ENCODE results near the gene LANCL1. TPM values are rescaled to one million over a fixed set of nuclear protein-coding genes. Genes with fewer than 3 reads are reported as not detected.

The LANCL1 gene
- total RNA-seq, 3 donors from 2014 or later: 20.8 to 45.5 (median 28.0) TPM

- Histone ChIP-seq H3K4me1 (ENCODE audit: low read depth) (no peaks in the 10 kb centered on the region), H3K36me3 (ENCODE audit: low read depth) (no peaks in the 10 kb centered on the region), H3K4me3 (no peak overlapping the region), H3K9me3 (no peaks in the 10 kb centered on the region)
- intact Hi-C loops (cut with DNase I, micrococcal nuclease): no loop called here
- no peak for TF ChIP-seq CTCF (IDR thresholded peaks at IDR 0.05)
- peak in 1 of 3 donors; percentile 7 for DNase-seq
- no peak for ATAC-seq
Measured at GRCh38 chr2:210477496-210477895, 937 bp upstream of the LANCL1 start.

DNA sequence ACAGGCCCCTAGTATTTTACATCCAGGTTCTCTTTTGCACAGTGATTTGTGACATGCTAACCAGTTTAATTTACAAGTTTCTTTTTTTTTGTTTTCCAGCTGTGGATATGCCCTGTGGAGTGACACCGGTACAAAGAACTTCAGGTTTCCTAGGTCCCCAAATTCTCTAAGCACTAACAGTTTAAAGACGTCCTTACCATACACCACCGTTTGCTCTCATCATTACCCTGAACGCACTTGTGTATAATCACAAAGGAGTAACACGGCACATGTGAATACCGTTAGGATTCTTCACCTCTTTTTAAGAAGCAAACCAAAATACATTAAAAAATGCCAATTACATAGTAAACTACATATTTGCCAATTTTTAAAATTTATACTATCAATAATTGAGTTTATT is 853 bp downstream of the LANCL1 start:
- no peaks in the 10 kb centered on the region for H3K4me1 ChIP-seq (ENCODE audit: low read depth)
- no peak overlapping the region for H3K4me3 ChIP-seq
- intact Hi-C loops (cut with DNase I, micrococcal nuclease): no loop called here
- TF ChIP-seq CTCF (IDR thresholded peaks at IDR 0.05): no peak
- no peaks in the 10 kb centered on the region for H3K9me3 ChIP-seq
- H3K36me3 ChIP-seq (ENCODE audit: low read depth): no peaks in the 10 kb centered on the region
- DNase-seq (no peak), ATAC-seq (no peak)

- intact Hi-C loops (cut with DNase I, micrococcal nuclease): no loop called here
- no peak for ATAC-seq
- DNase-seq: no peak
- no peaks in the 10 kb centered on the region for H3K36me3 ChIP-seq (ENCODE audit: low read depth)
- no peaks in the 10 kb centered on the region for H3K4me1 ChIP-seq (ENCODE audit: low read depth)
- TF ChIP-seq CTCF (IDR thresholded peaks at IDR 0.05): no peak
- no peak overlapping the region for H3K4me3 ChIP-seq
- no peaks in the 10 kb centered on the region for H3K9me3 ChIP-seq
Measured at GRCh38 chr2:210474776-210475175, 1.8 kb downstream of the LANCL1 start.

DNA sequence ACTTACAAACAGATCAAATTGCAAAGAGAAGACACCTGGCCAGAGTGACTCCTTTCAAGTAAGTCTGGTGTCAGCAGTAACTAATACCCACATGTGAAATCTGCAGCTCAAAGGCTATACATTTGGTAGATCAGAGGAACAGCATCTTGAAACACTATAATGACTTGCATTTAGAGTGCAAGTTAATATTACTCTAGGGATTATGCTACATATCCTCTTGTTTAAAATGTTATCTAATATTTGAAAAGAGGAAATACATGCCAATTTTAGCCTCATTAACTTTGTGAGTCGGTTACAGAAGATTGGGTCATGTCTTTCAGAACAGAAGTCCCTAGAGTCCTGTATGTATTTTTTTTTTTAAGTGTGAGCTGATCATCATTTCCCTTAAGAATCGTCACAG is 15.2 kb downstream of the LANCL1 start:
- DNase-seq (no peak), ATAC-seq (no peak)
- H3K4me3 ChIP-seq: no peak overlapping the region
- no peaks in the 10 kb centered on the region for H3K4me1 ChIP-seq (ENCODE audit: low read depth)
- TF ChIP-seq CTCF (IDR thresholded peaks at IDR 0.05): no peak
- H3K36me3 ChIP-seq (ENCODE audit: low read depth): no peaks in the 10 kb centered on the region
- H3K9me3 ChIP-seq: no peaks in the 10 kb centered on the region
- intact Hi-C loops (cut with DNase I, micrococcal nuclease): no loop called here

GRCh38 chr2:210460322-210461227 is 16.0 kb downstream of the LANCL1 start:
- TF ChIP-seq CTCF (IDR thresholded peaks at IDR 0.05): no peak
- Histone ChIP-seq H3K4me1 (ENCODE audit: low read depth) (no peaks in the 10 kb centered on the region), H3K36me3 (ENCODE audit: low read depth) (no peaks in the 10 kb centered on the region), H3K4me3 (no peak overlapping the region), H3K9me3 (no peaks in the 10 kb centered on the region)
- ATAC-seq: no peak
- intact Hi-C loops (cut with DNase I, micrococcal nuclease): no loop called here
- no peak for DNase-seq
